K562 (cell line): ENCODE data around the gene CACNA2D3. TPM values are rescaled to one million over a fixed set of nuclear protein-coding genes. Genes with fewer than 3 reads are reported as not detected.

Experiments
- ATAC-seq: fragments of 200-7000 bp; cut with Tn5 transposase; 3 replicates; pipeline ENCODE4 v1.9.1; 2020; ENCODE audit warnings: moderate library complexity
- BruUV-seq: library from RNA; stranded (reverse); fragments of 400-500 nt; replicated peaks from 2 replicates; lab custom pipeline; 2021; lab: Mats Ljungman, UMichigan
- CTCF ChIA-PET: fragments of 300-600 bp; formaldehyde crosslinking; extraction: SDS; loops from one replicate; lab custom pipeline; 2021; ENCODE audit warnings: low intra/inter-chr PET ratio; lab: Yijun Ruan, JAX
- POLR2A ChIA-PET: fragments of 300-600, 350-650 bp; sonication (Branson Sonifier 250); formaldehyde crosslinking; extraction: SDS; loops from one replicate; lab custom pipeline; 2021; ENCODE audit warnings: antibody characterized with exemption, inconsistent platforms; lab: Yijun Ruan, JAX
- DNase-seq, 4 experiments: peaks; one replicate each; pipeline versions ENCODE4 v3.0.0 to v3.0.0-alpha.2; 2011 to 2018; ENCODE audit warnings: low spot score in 3 of 4, mixed read lengths in 3 of 4; ENCODE audit errors: extremely low read depth in 1 of 4
- FAIRE-seq: peaks from 2 replicates; lab custom pipeline; 2011; peaks lifted over from hg19 to GRCh38; lab: Jason Lieb, UNC
- H2AFZ ChIP-seq: 2 replicates; pipeline ENCODE4 v1.6.0; 2011; ENCODE audit warnings: low read depth, low read length, control low read depth, inconsistent platforms
- H3K27ac ChIP-seq: fragments of 200-600 bp; 3 replicates; pipeline ENCODE4 v1.8.0; 2011; ENCODE audit warnings: low read depth, mild to moderate bottlenecking, control low read depth, inconsistent platforms, low read length, moderate library complexity, mixed read lengths; ENCODE audit errors: extremely low read depth
- H3K27me3 ChIP-seq, 2 experiments: fragments of 300-600 bp in 1 of 2; 2 replicates in 1 of 2; 3 replicates in 1 of 2; pipeline versions ENCODE4 v1.6.0 to v1.8.0; 2011; ENCODE audit warnings: inconsistent platforms in 2 of 2, low read length in 2 of 2, mild to moderate bottlenecking in 1 of 2, mixed read lengths in 1 of 2, moderate library complexity in 1 of 2; ENCODE audit not compliant: control insufficient read depth in 2 of 2, insufficient read depth in 2 of 2
- H3K36me3 ChIP-seq: fragments of 300-600 bp; 3 replicates; pipeline ENCODE4 v1.8.0; 2011; ENCODE audit warnings: mild to moderate bottlenecking, low read length, inconsistent platforms; ENCODE audit not compliant: control insufficient read depth, insufficient read depth
- H3K4me1 ChIP-seq, 2 experiments: fragments of 200-600 bp in 1 of 2; replicated peaks in 1 of 2; 2 replicates in 1 of 2; 3 replicates in 1 of 2; pipeline versions ENCODE4 v1.5.1 to v1.8.0; 2011; ENCODE audit warnings: inconsistent platforms in 2 of 2, low read length in 2 of 2, mild to moderate bottlenecking in 1 of 2, mixed read lengths in 1 of 2, moderate library complexity in 1 of 2; ENCODE audit not compliant: control insufficient read depth in 2 of 2, insufficient read depth in 2 of 2
- H3K4me2 ChIP-seq: 2 replicates; pipeline ENCODE4 v1.6.1; 2011; ENCODE audit warnings: low read length, control low read depth, inconsistent platforms, mixed read lengths; ENCODE audit not compliant: insufficient read depth
- H3K4me3 ChIP-seq: fragments of 200-600 bp; sonication (generic), shearing (Covaris generic); 2 replicates; pipeline ENCODE4 v1.5.1; 2016; ENCODE audit warnings: control low read depth, inconsistent platforms
- H3K79me2 ChIP-seq: fragments of 200-600 bp; 3 replicates; pipeline ENCODE4 v1.8.0; 2011; ENCODE audit warnings: low read length, inconsistent platforms; ENCODE audit not compliant: control insufficient read depth, insufficient read depth
- H3K9ac ChIP-seq, 2 experiments: 2 replicates each; pipeline versions ENCODE4 v1.6.0 to v1.6.1; 2011; ENCODE audit warnings: low read depth in 2 of 2, low read length in 2 of 2, control low read depth in 1 of 2, inconsistent platforms in 1 of 2, mild to moderate bottlenecking in 1 of 2, mixed read lengths in 1 of 2; ENCODE audit not compliant: insufficient read depth in 1 of 2
- H3K9me1 ChIP-seq: one replicate; pipeline ENCODE4 v1.6.0; 2011; ENCODE audit warnings: inconsistent platforms, mild to moderate bottlenecking, low read length, moderate library complexity; ENCODE audit not compliant: control insufficient read depth, insufficient read depth
- H3K9me3 ChIP-seq: replicated peaks from 2 replicates; pipeline ENCODE4 v1.5.1; 2011; ENCODE audit warnings: low read depth, low read length, inconsistent platforms; ENCODE audit not compliant: control insufficient read depth, insufficient read depth
- H4K20me1 ChIP-seq: replicated peaks from 2 replicates; pipeline ENCODE4 v1.6.1; 2011; ENCODE audit warnings: low read length, inconsistent platforms, mixed read lengths; ENCODE audit not compliant: control insufficient read depth, insufficient read depth
- EWSR1 ChIP-seq: fragments of 450-650 bp; IDR thresholded peaks from 2 replicates; pipeline ENCODE4 v1.6.1; 2018; ENCODE audit warnings: borderline replicate concordance, mild to moderate bottlenecking, low read depth, moderate library complexity; ENCODE audit not compliant: partially characterized antibody
- FOS ChIP-seq: IDR thresholded peaks from 3 replicates; pipeline ENCODE4 v1.6.1; 2011; ENCODE audit not compliant: insufficient read length; ENCODE audit errors: extremely low read depth
- FOXJ2 ChIP-seq: fragments of 200-800 bp; sonication (Bioruptor generic); IDR thresholded peaks from 2 replicates; pipeline ENCODE4 v1.6.1; 2016; ENCODE audit warnings: missing genetic modification characterization, missing compliant biosample characterization
- HIVEP1 ChIP-seq: fragments of 250-450 bp; sonication (Bioruptor Pico); IDR thresholded peaks from 2 replicates; pipeline ENCODE4 v1.4.0; 2020; ENCODE audit warnings: mild to moderate bottlenecking
- LCOR ChIP-seq: sonication (generic); formaldehyde crosslinking; IDR thresholded peaks from 2 replicates; pipeline ENCODE4 v1.8.0; 2022; ENCODE audit warnings: mild to moderate bottlenecking, missing genetic modification reagents
- MCM2 ChIP-seq: fragments of 450-650 bp; IDR thresholded peaks from 2 replicates; pipeline ENCODE4 v1.6.1; 2017; ENCODE audit warnings: low read depth, mild to moderate bottlenecking
- MTA3 ChIP-seq: fragments of 450-650 bp; formaldehyde crosslinking; IDR thresholded peaks from 2 replicates; pipeline ENCODE4 v1.6.1; 2017; ENCODE audit warnings: mild to moderate bottlenecking, borderline replicate concordance
- SIRT6 ChIP-seq: IDR thresholded peaks from one replicate; pipeline ENCODE4 v1.6.1; 2012; ENCODE audit warnings: low read depth, mild to moderate bottlenecking, control low read depth, inconsistent platforms, low read length, moderate library complexity
- ZNF41 ChIP-seq: fragments of 250-450 bp; sonication (Bioruptor Pico); conservative IDR thresholded peaks from 2 replicates; pipeline ENCODE4 v1.4.0; 2020; ENCODE audit warnings: mild to moderate bottlenecking
- WGBS: fragments of 100-300 bp; shearing (Covaris generic); methylation state at CpG from one replicate; pipeline ENCODE4 v1.1.6; 2016; ENCODE audit warnings: low coverage, mixed read lengths; ENCODE audit not compliant: insufficient coverage; ENCODE audit errors: missing lambda C conversion rate; 5-methylcytosine and 5-hydroxymethylcytosine counted together
- in situ Hi-C: fragments of 300-500 bp; cut with MboI; formaldehyde crosslinking; loops from 4 replicates; pipeline ENCODE4 v1.15.0; 2018; ENCODE audit warnings: inconsistent platforms, mixed read lengths
- intact Hi-C: fragments of 100-400 bp; cut with micrococcal nuclease; formaldehyde crosslinking; loops from 2 replicates; pipeline ENCODE4 v1.14.2; 2022
- polyA plus RNA-seq, 8 experiments: library from polyadenylated mRNA; depleted of rRNA in 4 of 8; stranded (reverse) in 5 of 8; unstranded in 3 of 8; fragments of >200 nt; fragmentation: Nextera tagmentation in 2 of 8; fragmentation: Illumina TruSeq in 1 of 8; extraction: Ambion mirVana in 2 of 8; extraction: Trizol in 1 of 8; gene quantifications; 2 replicates each; pipeline versions ENCODE4 v1.2.1 to v1.2.3, GENCODE V29; 2011 to 2014; ENCODE audit warnings: inconsistent platforms in 1 of 8, missing spikeins in 1 of 8
- total RNA-seq, 7 experiments: library from RNA; depleted of rRNA in 6 of 7; stranded (reverse); fragments of >200 nt in 6 of 7; fragmentation: Illumina TruSeq in 2 of 7; extraction: Trizol in 2 of 7; gene quantifications; 2 replicates each; pipeline versions ENCODE4 v1.2.1 to v1.2.3, GENCODE V29; 2011 to 2021; ENCODE audit warnings: low replicate concordance in 1 of 7
- TF ChIP-seq, protein P1 (sequence below), 2 experiments: fragments of 450-650 bp; IDR thresholded peaks; 2 replicates each; pipeline ENCODE4 v1.6.1; 2018; ENCODE audit warnings: mild to moderate bottlenecking in 2 of 2, low read depth in 1 of 2; ENCODE audit not compliant: partially characterized antibody in 2 of 2

CACNA2D3 gene
- total and polyA plus RNA-seq, 9 of the 15 experiments (the other 6 are each of a cell fraction or from before 2014, with no cell fraction given) = 0.01 TPM; not detected in 8

DNA sequence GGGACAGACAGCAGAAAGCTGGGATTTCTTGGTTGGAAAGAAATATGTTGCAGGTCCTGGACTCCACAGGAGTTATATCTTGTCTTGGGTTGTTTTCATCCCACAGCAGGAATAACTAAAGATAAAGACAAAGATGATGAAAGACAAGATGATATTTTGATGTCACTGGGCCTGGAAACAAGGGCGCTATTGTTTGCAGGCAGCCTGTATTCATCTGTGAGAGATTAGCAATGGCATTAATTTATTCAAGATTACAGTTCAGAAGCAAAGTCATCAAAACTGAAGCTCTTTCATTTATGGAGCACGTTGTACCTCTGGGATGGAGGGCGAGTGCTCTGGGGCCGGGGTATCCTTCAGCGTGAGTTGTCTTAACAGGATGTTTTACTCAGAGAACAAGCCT lies 591.7 kb downstream of the CACNA2D3 start:
- no peak overlapping the region for H3K27ac ChIP-seq
- no peaks in the 10 kb centered on the region for H4K20me1 ChIP-seq
- no peak for DNase-seq
- H3K9me1 ChIP-seq = no peaks in the 10 kb centered on the region
- BruUV-seq = no TSS peak
- no peak for FAIRE-seq
- no peak for ATAC-seq
- H3K9me3 ChIP-seq = no peaks in the 10 kb centered on the region
- H3K4me3 ChIP-seq = no peak overlapping the region
- no peak overlapping the region for H3K4me2 ChIP-seq
- 0 out of 5 replicates have a peak, but pooled peaks cover 0 to 4% of the 10 kb centered on the region in 2 experiments for H3K27me3 ChIP-seq
- intact Hi-C loops = no loop called here
- H3K36me3 ChIP-seq = no peaks in the 10 kb centered on the region
- POLR2A ChIA-PET = interaction anchor here (0.6 kb wide), 1 partner anchor 558 kb away, joined by 4 read pairs; no protein-coding TSS in a partner anchor
- 2% methylated on average over 5 of the region's 5 CpGs for WGBS
- H3K9ac ChIP-seq = no peak overlapping the region
- H2AFZ ChIP-seq = no peak overlapping the region
- H3K4me1 ChIP-seq = no peaks in the 10 kb centered on the region
- TF ChIP-seq SIRT6 (no peak), FOS (no peak), MCM2 (no peak), EWSR1 (no peak), FOXJ2 (tag) (no peak), HIVEP1 (CRISPR knock-in tag) (no peak)
- H3K79me2 ChIP-seq = no peaks in the 10 kb centered on the region
- in situ Hi-C loops = no loop called here
- CTCF ChIA-PET = no interaction called here

DNA sequence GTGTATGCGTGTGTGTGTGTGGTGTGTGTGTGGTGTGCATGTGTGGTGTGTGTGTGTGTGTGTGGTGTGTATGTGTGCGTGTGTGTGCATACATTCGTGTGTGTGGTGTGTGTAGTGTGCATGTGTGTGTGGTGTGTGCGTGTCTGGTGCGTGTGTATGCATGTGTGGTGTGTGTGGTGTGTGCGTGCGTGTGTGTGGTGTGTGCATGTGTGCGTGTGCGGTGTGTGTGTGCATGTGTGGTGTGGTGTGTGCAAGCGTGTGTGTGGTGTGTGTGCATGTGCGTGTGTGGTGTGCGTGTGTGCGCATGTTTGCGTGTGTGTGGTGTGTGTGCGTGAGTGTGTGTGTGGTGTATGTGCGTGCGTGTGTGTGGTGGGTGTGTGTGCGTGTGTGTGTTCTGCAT lies 595.2 kb downstream of the CACNA2D3 start:
- POLR2A ChIA-PET = no interaction called here
- no peak overlapping the region for H2AFZ ChIP-seq
- CTCF ChIA-PET = no interaction called here
- no peak for DNase-seq
- ATAC-seq = no peak
- H3K9ac ChIP-seq = no peak overlapping the region
- no peaks in the 10 kb centered on the region for H4K20me1 ChIP-seq
- no peak for FAIRE-seq
- H3K79me2 ChIP-seq = no peaks in the 10 kb centered on the region
- no peaks in the 10 kb centered on the region for H3K9me1 ChIP-seq
- no TSS peak for BruUV-seq
- no peaks in the 10 kb centered on the region for H3K36me3 ChIP-seq
- no peaks in the 10 kb centered on the region for H3K4me1 ChIP-seq
- intact Hi-C loops (no loop called here), in situ Hi-C loops (no loop called here)
- no peaks in the 10 kb centered on the region for H3K9me3 ChIP-seq
- WGBS = 15% methylated on average over 10 of the region's 18 CpGs
- no peak overlapping the region for H3K27ac ChIP-seq
- H3K4me2 ChIP-seq = no peak overlapping the region
- H3K27me3 ChIP-seq = 0 out of 5 replicates have a peak, but pooled peaks cover 0 to 4% of the 10 kb centered on the region in 2 experiments
- H3K4me3 ChIP-seq = no peak overlapping the region
- TF ChIP-seq LCOR (CRISPR knock-in tag) (no peak), MTA3 (no peak), ZNF41 (CRISPR knock-in tag) (no peak)
- TF ChIP-seq, protein P1, sequence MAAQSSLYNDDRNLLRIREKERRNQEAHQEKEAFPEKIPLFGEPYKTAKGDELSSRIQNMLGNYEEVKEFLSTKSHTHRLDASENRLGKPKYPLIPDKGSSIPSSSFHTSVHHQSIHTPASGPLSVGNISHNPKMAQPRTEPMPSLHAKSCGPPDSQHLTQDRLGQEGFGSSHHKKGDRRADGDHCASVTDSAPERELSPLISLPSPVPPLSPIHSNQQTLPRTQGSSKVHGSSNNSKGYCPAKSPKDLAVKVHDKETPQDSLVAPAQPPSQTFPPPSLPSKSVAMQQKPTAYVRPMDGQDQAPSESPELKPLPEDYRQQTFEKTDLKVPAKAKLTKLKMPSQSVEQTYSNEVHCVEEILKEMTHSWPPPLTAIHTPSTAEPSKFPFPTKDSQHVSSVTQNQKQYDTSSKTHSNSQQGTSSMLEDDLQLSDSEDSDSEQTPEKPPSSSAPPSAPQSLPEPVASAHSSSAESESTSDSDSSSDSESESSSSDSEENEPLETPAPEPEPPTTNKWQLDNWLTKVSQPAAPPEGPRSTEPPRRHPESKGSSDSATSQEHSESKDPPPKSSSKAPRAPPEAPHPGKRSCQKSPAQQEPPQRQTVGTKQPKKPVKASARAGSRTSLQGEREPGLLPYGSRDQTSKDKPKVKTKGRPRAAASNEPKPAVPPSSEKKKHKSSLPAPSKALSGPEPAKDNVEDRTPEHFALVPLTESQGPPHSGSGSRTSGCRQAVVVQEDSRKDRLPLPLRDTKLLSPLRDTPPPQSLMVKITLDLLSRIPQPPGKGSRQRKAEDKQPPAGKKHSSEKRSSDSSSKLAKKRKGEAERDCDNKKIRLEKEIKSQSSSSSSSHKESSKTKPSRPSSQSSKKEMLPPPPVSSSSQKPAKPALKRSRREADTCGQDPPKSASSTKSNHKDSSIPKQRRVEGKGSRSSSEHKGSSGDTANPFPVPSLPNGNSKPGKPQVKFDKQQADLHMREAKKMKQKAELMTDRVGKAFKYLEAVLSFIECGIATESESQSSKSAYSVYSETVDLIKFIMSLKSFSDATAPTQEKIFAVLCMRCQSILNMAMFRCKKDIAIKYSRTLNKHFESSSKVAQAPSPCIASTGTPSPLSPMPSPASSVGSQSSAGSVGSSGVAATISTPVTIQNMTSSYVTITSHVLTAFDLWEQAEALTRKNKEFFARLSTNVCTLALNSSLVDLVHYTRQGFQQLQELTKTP (IDR thresholded peaks at IDR 0.05; ENCODE audit: low read depth in 1 of 2, partially characterized antibody in 2 of 2) = no peak
